ENCODE results near the gene DDX42.
"Not testable (repeated sequence)": the region's sequence is repeated elsewhere in the genome, so short reads cannot be mapped to it uniquely, and the experiment has no call there.

Gene DDX42

DNA sequence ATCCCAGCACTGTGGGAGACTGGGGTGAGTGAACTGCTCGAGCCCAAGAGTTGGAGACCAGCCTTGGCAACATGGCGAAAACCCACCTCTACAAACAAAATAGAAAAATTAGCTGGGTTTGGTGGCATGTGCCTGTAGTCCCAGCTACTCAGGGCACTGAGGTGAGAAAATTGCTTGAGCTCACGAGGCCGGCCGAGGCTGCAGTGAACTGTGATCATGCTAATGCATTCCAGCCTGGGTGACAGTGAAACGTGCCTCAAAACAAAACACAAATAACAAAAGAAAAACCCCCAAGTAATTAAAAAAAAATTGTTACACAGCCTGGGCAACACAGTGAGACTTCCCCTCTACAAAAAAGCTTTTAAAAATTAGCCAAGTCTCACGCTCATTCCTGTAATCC is 5.5 kb upstream of the DDX42 start:
- no peak overlapping the region for H3K27ac Mint-ChIP-seq
- no peaks in the 10 kb centered on the region for H3K9me3 Mint-ChIP-seq
- peaks cover 42% of the 10 kb centered on the region for H3K4me1 Mint-ChIP-seq
- H3K4me3 Mint-ChIP-seq = no peak overlapping the region
- no peaks in the 10 kb centered on the region for H3K27me3 Mint-ChIP-seq
- no peak for ATAC-seq
- peaks cover 31% of the 10 kb centered on the region for H3K36me3 Mint-ChIP-seq

DNA sequence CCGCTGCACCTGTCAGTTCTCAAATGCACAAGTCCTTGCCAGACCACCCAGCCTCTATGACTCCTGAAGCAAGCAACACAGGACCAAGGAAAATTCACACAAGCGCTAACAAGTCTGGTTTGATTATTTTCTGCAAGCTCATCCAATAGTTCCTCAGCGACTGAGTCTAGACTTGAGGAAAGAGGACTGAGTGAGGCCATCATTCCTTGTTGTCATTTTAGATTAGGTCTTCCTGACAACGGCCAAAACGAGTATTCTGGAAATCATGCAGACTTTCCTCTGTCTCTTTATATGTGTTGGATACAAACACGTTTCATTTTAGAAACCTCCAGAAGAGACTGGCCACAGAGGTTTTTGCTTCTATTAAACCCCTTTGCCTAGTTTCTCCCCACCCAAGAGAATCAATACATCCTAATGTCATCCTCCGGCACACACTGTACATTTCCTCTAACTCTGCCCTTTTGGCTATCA is 1.1 kb upstream of the DDX42 start:
- no peaks in the 10 kb centered on the region for H3K9me3 Mint-ChIP-seq

DNA sequence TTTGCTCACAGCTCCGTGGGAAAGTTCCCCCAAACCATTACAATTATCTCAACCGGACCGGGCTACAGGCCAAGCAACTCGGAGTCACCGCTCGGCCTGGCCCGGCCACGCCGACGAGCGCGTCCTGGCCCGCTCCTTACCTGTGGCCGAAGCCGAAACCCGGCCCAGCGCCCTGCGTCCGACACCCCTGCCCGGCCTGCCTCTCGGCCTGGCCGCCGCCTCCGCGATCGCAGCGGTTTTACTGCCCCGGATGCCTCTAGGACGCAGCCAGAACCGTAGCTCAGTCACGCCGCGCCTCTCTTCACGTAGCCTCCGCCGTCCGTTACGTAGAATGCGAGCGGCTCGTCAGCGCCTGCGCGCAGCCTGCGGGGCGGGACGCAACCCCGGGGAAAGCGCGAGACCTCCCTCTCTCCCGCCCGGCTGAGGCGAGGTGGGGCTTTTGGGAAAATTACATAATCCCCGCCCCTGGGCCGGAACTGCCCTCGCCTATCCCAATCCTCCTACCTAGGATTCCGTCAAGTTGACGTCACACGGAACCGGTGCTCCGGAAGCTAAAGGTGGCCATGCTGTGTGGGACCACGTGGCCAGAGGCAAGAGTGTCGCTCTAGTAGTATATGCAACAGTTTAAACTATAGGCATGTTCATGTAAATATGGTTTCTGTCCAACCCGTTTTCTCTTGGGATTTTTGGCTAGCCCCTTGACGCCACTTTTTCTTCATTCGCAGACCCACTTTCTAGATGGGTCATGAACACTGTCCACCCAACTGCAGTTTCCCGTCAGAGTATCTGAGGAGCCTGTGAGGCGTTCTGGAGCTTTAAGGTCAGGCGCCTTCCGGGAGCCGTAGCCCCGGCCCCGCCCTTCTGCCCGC is 464 bp upstream of the DDX42 start, which contains the start of gene CCDC47:
Gene CCDC47 (minus strand): TSS at position 326 of the 869 bp plus-strand sequence. CDS start 7,422 bp downstream, outside the sequence.
- peak within 1 kb of the TSS; percentile 88 for H3K27ac Mint-ChIP-seq
- peaks cover 36% of the 10 kb centered on the region for H3K36me3 Mint-ChIP-seq
- peaks cover 60% of the 10 kb centered on the region for H3K4me1 Mint-ChIP-seq

More for the DNA sequence above, 1.1 kb upstream of the DDX42 start:
- Mint-ChIP-seq H3K4me1 (peaks cover 57% of the 10 kb centered on the region), H3K27me3 (no peaks in the 10 kb centered on the region), H3K36me3 (peaks cover 29% of the 10 kb centered on the region), H3K27ac (peak overlapping the region; percentile 88), H3K4me3 (peak overlapping the region; percentile 93)
- no peak for ATAC-seq

DNA sequence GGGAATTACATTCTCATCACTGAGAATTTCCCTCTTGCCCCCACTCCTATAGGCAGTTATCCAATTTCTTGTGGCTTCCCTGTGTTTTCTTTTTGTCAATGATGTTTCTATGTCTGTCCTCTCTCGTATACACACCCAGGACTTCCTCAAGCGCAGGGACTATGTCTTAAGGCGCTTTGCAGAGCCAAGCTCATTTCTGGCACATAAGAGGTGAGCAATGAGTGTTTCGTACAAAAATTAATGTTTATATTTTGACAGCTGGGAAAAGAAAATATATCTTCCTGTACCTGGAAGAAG is 947 bp downstream of the DDX42 start:
- H3K36me3 Mint-ChIP-seq = peaks cover 43% of the 10 kb centered on the region
- H3K27me3 Mint-ChIP-seq = no peaks in the 10 kb centered on the region
- no peaks in the 10 kb centered on the region for H3K9me3 Mint-ChIP-seq
- H3K4me3 Mint-ChIP-seq = peak overlapping the region; percentile 93
- H3K4me1 Mint-ChIP-seq = peaks cover 66% of the 10 kb centered on the region
- no peak for ATAC-seq
- peak overlapping the region; percentile 88 for H3K27ac Mint-ChIP-seq

More for the DNA sequence above, 464 bp upstream of the DDX42 start, which contains the start of gene CCDC47:
- ATAC-seq = peak; percentile 93
- no peaks in the 10 kb centered on the region for H3K9me3 Mint-ChIP-seq
- H3K27me3 Mint-ChIP-seq = no peaks in the 10 kb centered on the region
- H3K4me3 Mint-ChIP-seq = peak within 1 kb of the TSS; percentile 93

DNA sequence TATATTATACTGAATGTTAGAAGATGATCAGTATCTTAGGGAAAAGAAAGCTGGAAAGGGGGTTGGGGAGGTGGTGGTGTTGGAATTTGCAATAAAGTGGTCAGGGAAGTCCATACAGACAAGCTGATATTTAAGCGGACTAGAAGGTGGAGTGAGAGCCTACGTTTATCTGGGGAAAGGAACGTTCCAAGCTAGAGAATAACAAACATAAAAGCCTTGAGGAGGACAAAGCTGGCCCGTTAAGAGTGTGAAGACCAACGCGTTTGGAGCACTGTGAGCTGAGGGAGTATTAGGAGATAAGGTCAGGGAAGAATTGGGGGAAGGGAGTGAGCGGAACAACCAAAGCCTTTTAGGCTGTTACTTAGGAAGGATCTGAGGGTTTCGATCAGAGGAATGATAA is 1.4 kb downstream of the DDX42 start:
- H3K36me3 Mint-ChIP-seq = peaks cover 38% of the 10 kb centered on the region
- H3K27ac Mint-ChIP-seq = peak overlapping the region; percentile 88
- peaks cover 66% of the 10 kb centered on the region for H3K4me1 Mint-ChIP-seq
- H3K4me3 Mint-ChIP-seq = peak overlapping the region; percentile 93
- H3K27me3 Mint-ChIP-seq = no peaks in the 10 kb centered on the region
- H3K9me3 Mint-ChIP-seq = no peaks in the 10 kb centered on the region
- no peak for ATAC-seq

DNA sequence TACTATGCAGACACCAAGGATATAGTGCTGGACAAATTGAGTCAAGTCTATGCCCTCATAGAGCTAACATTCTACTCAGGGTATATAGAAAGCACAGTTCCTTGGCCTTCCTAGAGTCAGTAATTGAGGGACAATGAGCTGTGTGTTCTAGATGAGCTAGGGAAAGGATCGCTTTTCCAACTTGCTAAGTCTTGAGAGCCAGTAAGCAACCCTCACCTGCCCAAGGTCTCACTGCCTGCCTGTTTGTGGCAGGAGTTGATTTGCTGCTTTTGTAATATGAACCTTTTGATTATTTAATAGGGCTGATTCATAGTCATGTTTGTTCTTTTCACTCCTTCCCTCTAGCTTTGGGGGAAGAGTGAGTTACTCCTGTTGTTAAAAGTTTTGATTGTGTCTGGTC is 6.5 kb downstream of the DDX42 start:
- H3K27me3 Mint-ChIP-seq = no peaks in the 10 kb centered on the region
- H3K4me3 Mint-ChIP-seq = no peak overlapping the region
- H3K27ac Mint-ChIP-seq = peak overlapping the region; percentile 64
- H3K4me1 Mint-ChIP-seq = peaks cover 69% of the 10 kb centered on the region
- H3K36me3 Mint-ChIP-seq = peaks cover 53% of the 10 kb centered on the region
- no peaks in the 10 kb centered on the region for H3K9me3 Mint-ChIP-seq
- ATAC-seq = no peak

DNA sequence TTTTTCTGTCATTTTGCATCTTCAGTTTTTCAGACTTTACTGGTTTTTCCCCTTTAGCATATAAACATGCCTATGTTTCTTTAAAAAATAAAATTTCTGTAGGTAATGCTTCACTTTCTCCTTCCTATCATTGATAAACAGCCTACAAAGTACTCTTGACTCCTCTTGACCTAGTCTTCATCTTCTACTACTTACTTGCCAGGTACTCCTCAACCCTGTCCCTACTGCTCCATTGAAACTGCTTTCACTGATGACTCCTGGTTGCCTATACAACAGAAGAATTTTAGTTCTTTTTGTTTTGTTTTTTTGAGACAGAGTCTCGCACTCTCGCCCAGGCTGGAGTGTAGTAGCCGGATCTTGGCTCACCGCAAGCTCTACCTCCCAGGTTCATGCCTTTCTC is 7.0 kb downstream of the DDX42 start:
- Mint-ChIP-seq H3K27me3 (no peaks in the 10 kb centered on the region), H3K4me1 (peaks cover 64% of the 10 kb centered on the region), H3K27ac (peak overlapping the region; percentile 64), H3K4me3 (no peak overlapping the region), H3K9me3 (no peaks in the 10 kb centered on the region), H3K36me3 (peaks cover 50% of the 10 kb centered on the region)
- ATAC-seq = no peak

DNA sequence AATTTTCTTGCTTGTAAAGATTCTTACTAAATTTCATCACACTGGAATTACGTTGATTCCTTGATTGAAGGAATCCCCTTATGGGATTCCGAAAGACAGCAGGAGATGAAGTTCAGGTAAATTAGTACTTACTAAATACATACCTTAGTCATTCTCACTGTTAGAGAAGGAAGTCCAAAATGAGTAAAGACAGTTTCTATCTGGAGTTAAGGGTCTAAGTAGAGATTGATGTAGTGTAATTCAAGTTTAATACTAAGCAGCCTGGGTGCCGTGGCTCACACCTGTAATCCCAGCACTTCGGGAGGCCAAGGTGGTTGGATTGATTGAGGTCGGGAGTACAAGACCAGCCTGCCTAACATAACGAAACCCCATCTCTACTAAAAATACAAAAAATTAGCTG is 9.6 kb downstream of the DDX42 start:
- peaks cover 46% of the 10 kb centered on the region for H3K4me1 Mint-ChIP-seq
- H3K9me3 Mint-ChIP-seq = no peaks in the 10 kb centered on the region
- ATAC-seq = no peak
- H3K4me3 Mint-ChIP-seq = no peak overlapping the region
- H3K27me3 Mint-ChIP-seq = no peaks in the 10 kb centered on the region
- peak overlapping the region; percentile 26 for H3K27ac Mint-ChIP-seq
- H3K36me3 Mint-ChIP-seq = peaks cover 33% of the 10 kb centered on the region

DNA sequence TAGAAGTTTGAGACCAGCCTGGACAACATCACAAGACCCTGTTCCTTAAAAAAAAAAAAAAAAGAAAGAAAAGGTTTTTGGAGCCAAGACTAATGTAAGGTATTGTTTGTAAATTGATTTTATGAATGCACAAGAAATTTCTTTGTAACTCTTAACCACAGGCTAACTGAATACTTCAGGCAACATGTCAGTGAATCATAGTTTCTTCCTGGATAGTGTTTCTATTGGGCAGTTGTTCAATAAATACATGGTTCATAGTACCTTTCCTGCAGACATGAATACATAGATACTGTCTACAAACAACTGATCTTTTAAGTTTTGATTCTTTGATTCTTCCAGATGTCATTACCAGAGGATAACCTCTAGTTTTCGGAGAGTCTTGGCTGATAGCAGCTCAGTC is 11.6 kb downstream of the DDX42 start:
- H3K27me3 Mint-ChIP-seq = no peaks in the 10 kb centered on the region
- H3K36me3 Mint-ChIP-seq = peaks cover 26% of the 10 kb centered on the region
- H3K27ac Mint-ChIP-seq = no peak overlapping the region

DNA sequence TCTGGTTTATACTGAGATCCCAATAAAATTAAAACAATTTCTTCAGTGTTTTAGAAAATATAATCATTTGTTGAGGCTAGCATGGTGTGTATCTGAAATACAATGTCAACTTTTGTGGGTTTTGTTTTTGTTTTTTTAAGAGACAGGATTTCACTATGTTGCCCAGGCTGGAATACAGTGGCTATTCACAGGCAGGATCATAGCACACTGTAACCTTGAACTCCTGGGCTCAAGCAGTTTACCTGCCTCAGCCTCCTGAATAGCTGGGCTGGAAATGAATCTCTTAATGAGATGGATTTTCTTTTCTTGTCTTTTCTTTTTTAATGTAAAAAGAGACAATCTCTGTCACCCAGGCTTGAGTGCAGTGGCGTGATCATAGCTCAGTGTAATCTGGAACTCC is 12.1 kb downstream of the DDX42 start:
- H3K9me3 Mint-ChIP-seq = no peaks in the 10 kb centered on the region
- peaks cover 21% of the 10 kb centered on the region for H3K36me3 Mint-ChIP-seq
- no peak overlapping the region for H3K27ac Mint-ChIP-seq
- ATAC-seq = no peak
- no peak overlapping the region for H3K4me3 Mint-ChIP-seq
- peaks cover 27% of the 10 kb centered on the region for H3K4me1 Mint-ChIP-seq
- no peaks in the 10 kb centered on the region for H3K27me3 Mint-ChIP-seq

More for the DNA sequence above, 11.6 kb downstream of the DDX42 start:
- H3K9me3 Mint-ChIP-seq = no peaks in the 10 kb centered on the region
- H3K4me1 Mint-ChIP-seq = peaks cover 32% of the 10 kb centered on the region
- ATAC-seq = no peak
- H3K4me3 Mint-ChIP-seq = no peak overlapping the region

DNA sequence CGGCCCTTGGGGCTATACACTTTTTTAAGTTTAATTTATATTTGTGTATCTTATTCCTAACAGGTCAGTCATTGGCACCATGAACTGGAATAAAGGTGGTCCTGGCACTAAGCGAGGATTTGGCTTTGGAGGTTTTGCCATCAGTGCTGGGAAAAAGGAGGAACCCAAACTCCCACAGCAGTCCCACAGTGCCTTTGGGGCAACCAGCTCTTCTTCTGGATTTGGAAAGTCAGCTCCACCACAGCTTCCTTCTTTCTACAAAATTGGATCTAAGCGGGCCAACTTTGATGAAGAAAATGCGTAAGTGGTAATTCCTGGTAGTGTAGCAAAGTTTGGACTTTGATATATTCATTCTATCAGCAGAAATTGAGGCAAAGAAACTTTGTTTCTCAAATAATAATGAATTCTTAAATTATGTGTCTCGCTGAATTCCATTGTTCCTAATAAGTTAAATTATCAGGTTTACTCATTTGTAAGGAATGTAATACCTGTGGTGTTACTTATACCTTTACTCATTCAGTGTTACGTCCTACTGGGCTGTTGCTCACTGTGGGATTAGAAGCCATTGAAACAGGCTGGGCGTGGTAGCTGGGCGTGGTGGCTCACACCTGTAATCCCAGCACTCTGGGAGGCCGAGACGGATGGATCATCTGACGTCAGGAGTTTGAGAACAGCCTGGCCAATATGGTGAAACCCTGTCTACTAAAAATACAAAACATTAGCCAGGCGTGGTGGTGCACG is 13.2 kb downstream of the DDX42 start:
- Mint-ChIP-seq H3K9me3 (no peaks in the 10 kb centered on the region), H3K4me3 (no peak overlapping the region), H3K27ac (no peak overlapping the region), H3K36me3 (peaks cover 15% of the 10 kb centered on the region), H3K4me1 (peaks cover 18% of the 10 kb centered on the region), H3K27me3 (no peaks in the 10 kb centered on the region)
- ATAC-seq = no peak

DNA sequence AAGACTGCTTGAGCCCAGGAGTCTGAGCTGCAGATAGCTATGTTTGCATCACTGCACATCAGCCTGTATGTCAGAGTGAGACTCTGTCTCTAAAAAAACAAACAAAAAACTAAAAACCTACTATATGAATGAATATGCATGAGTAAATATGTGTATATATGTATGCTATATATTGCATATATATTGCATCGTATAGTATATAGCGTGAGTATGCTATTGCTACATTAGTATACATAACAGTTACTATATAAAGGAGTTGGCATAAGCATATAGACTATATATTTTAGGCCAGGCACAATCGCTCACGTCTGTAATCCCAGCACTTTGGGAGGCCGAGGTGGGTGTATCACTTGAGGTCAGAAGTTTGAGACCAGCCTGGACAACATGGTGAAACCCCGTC is 16.1 kb downstream of the DDX42 start:
- ATAC-seq = no peak
- H3K4me3 Mint-ChIP-seq = no peak overlapping the region
- peaks cover 6% of the 10 kb centered on the region for H3K4me1 Mint-ChIP-seq
- H3K27me3 Mint-ChIP-seq = no peaks in the 10 kb centered on the region
- peaks cover 24% of the 10 kb centered on the region for H3K36me3 Mint-ChIP-seq
- no peaks in the 10 kb centered on the region for H3K9me3 Mint-ChIP-seq
- no peak overlapping the region for H3K27ac Mint-ChIP-seq

DNA sequence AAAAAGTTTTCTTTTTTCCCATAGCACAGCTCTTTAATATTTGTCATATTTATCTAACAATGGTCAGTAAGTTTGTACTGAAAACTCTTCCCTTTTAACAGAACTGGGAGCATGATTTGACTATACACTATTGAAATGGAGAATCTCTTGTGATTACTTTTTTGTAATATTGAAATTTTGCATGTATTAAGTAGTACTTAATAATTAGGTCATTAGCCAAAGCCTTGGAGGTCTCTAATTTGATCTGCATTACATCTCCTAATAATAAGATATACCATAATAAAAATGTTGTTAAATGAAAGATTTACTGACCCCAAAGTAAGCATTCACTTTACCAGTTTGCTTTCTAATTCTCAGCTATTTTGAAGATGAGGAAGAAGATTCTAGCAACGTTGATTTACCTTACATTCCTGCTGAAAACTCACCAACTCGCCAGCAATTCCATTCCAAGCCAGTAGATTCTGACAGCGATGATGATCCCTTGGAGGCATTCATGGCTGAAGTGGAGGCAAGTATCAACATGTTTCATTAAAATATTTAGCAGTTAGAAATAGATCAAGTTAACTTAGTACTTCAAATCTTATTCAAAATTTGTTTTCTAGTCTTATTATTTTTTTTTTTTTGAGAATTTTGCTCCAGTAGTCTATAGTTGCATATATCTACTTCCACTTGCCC is 18.2 kb downstream of the DDX42 start:
- Mint-ChIP-seq H3K4me1 (peaks cover 6% of the 10 kb centered on the region), H3K9me3 (no peaks in the 10 kb centered on the region), H3K36me3 (peaks cover 34% of the 10 kb centered on the region), H3K27ac (no peak overlapping the region), H3K27me3 (no peaks in the 10 kb centered on the region), H3K4me3 (no peak overlapping the region)
- ATAC-seq = no peak

DNA sequence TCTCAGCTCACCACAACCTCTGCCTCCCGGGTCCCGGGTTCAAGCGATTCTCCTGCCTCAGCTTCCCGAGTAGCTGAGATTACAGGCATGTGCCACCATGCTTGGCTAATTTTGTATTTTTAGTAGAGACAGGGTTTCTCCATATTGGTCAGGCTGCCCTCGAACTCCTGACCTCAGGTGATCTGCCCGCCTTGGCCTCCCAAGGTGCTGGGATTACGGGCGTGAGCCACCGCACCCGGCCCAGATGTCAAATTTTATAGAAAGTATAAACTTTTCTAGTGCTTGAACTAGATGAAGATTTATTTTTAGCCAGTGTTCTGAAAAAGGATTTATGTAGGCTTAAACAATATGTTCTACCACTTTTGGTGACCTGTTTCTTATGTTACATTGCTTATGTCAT is 22.4 kb downstream of the DDX42 start:
- peaks cover 58% of the 10 kb centered on the region for H3K36me3 Mint-ChIP-seq
- not testable (repeated sequence) for H3K27me3 Mint-ChIP-seq, H3K27ac Mint-ChIP-seq, ATAC-seq, H3K4me1 Mint-ChIP-seq, H3K4me3 Mint-ChIP-seq, H3K9me3 Mint-ChIP-seq

DNA sequence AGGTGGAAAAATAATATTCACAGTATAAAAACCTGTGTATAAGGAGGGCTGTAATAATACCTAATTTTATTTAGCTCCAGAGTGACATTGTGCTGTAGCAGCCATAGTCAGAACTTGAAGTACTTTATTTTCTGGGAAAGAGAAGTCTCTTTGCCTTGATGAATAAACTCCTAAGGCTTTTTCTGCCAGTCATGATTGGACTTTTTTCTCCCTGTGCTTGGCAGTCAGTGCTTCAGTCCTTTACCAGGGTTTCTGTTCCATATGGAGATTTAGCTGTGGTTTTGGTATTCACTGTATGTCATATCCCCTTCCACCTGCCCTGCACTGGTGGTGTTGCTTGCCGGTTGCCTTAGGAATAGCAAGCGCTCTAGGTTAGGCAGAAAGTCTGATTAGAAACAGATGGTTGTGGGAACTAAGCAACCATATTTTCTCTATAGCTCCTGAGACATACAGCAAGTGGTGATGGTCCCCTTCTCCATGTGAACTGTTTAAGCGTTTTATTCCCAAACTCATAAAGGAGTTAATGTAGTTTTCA is 24.7 kb downstream of the DDX42 start:
- peaks cover 49% of the 10 kb centered on the region for H3K36me3 Mint-ChIP-seq
- H3K4me1 Mint-ChIP-seq = peaks cover 6% of the 10 kb centered on the region
- no peaks in the 10 kb centered on the region for H3K9me3 Mint-ChIP-seq
- H3K27me3 Mint-ChIP-seq = no peaks in the 10 kb centered on the region
- H3K27ac Mint-ChIP-seq = no peak overlapping the region
- no peak for ATAC-seq
- no peak overlapping the region for H3K4me3 Mint-ChIP-seq
